Right lobe of liver (tissue), 6 donors: ENCODE data around the gene PCIF1. TPM values are rescaled to one million over a fixed set of nuclear protein-coding genes. Genes with fewer than 3 reads are reported as not detected.

Source experiments
- ATAC-seq, 4 donors: fragments of 200-7000 bp; cut with Tn5 transposase; one replicate each; pipeline ENCODE4 v1.9.1; 2020; ENCODE audit warnings: mild to moderate bottlenecking in 4 of 4, moderate library complexity in 4 of 4
- DNase-seq, 3 donors: peaks; one replicate each; pipeline ENCODE4 v3.0.0-alpha.2; 2020
- H3K27ac ChIP-seq, 3 donors: fragments of 200-600 bp; one replicate each; pipeline ENCODE4 v1.8.0; 2022
- H3K27me3 ChIP-seq, 2 donors: fragments of 200-600 bp; one replicate each; pipeline ENCODE4 v1.8.0; 2022
- H3K36me3 ChIP-seq, 4 donors: fragments of 200-600 bp; sonication (generic) in 1 of 4; one replicate each; pipeline versions ENCODE4 v1.5.1 to v1.8.0; 2017 to 2022; ENCODE audit warnings: control low read depth in 1 of 4
- H3K4me1 ChIP-seq, 4 donors: fragments of 200-600 bp; sonication (generic) in 1 of 4; one replicate each; pipeline versions ENCODE4 v1.5.1 to v1.8.0; 2017 to 2022; ENCODE audit warnings: control low read depth in 1 of 4
- H3K4me3 ChIP-seq, 3 donors: fragments of 200-600 bp; one replicate each; pipeline ENCODE4 v1.8.0; 2022
- H3K9me3 ChIP-seq, 4 donors: fragments of 200-600 bp; sonication (generic) in 1 of 4; one replicate each; pipeline versions ENCODE4 v1.5.1 to v1.8.0; 2017 to 2022; ENCODE audit warnings: control low read depth in 1 of 4
- POLR2A ChIP-seq: fragments of 450-650 bp; IDR thresholded peaks from one replicate; pipeline ENCODE4 v1.6.1; 2017; ENCODE audit warnings: antibody characterized with exemption, mild to moderate bottlenecking
- WGBS: methylation state at CpG from one replicate; pipeline ENCODE4 v1.1.6; 2018; ENCODE audit warnings: low coverage, low lambda C conversion rate; ENCODE audit not compliant: insufficient coverage; ENCODE audit errors: missing lambda C conversion rate; 5-methylcytosine and 5-hydroxymethylcytosine counted together
- intact Hi-C, 2 donors: fragments of 100-400 bp; cut with DNase I; formaldehyde crosslinking; loops; one replicate each; pipeline versions ENCODE4 v1.11.2 to v1.14.1; 2022
- total RNA-seq, 6 experiments: library from RNA; depleted of rRNA in 2 of 6; stranded (reverse); fragments of >200 nt in 2 of 6; fragmentation: NEBNext Ultra II Directional in 3 of 6; extraction: Animal tissue kit (Norgen Biotek cat#: 25700) in 3 of 6; gene quantifications; one replicate each; pipeline versions ENCODE4 v1.1.0 to v1.2.4, GENCODE V29; 2016 to 2023
- TF ChIP-seq, protein P1 (sequence below), 4 donors: fragments of 200-600 bp in 3 of 4; fragments of 450-650 bp in 1 of 4; IDR thresholded peaks; one replicate each; pipeline versions ENCODE4 v1.5.1 to v1.8.0; 2016 to 2022; ENCODE audit warnings: antibody characterized with exemption in 4 of 4, mild to moderate bottlenecking in 2 of 4
- donor health status: DM: no; HTN: yes; CAD: no.
- donor health status: DM: no; HTN: no; CAD: no.
- donor health status: DM: no; HTN: no; CAD: no.
- donor health status: DM: no; HTN: yes; CAD: no.
- donor health status: DM: no; HTN: yes; CAD: no.

Gene PCIF1
- total RNA-seq, 6 experiments from 2014 or later = 7.8 to 12.1 (median 9.5) TPM

DNA sequence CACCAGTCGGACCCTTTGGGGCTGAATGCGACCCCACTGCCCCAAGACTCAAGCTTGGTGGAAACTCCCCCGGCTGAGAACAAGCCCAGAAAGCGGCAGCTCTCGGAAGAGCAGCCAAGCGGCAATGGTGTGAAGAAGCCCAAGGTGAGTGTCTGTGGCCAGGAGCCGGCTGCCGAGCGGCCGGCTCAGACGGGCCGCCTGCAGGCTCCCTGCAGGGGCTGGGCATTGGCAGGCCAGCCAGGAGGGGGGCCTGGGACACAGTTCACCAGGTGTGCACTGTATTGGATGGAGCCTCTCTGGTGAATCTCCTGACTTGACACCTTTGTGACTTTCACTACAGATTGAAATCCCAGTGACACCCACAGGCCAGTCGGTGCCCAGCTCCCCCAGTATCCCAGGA lies 6.0 kb downstream of the PCIF1 start:
- Histone ChIP-seq H3K4me3 (no peak overlapping the region), H3K27me3 (no peaks in the 10 kb centered on the region), H3K4me1 (peaks cover 0 to 10% (median 0%) of the 10 kb centered on the region in 4 donors), H3K27ac (no peak overlapping the region), H3K36me3 (peaks cover 4 to 74% (median 20%) of the 10 kb centered on the region in 4 donors), H3K9me3 (no peaks in the 10 kb centered on the region)
- no peak for TF ChIP-seq POLR2A
- TF ChIP-seq, protein P1, sequence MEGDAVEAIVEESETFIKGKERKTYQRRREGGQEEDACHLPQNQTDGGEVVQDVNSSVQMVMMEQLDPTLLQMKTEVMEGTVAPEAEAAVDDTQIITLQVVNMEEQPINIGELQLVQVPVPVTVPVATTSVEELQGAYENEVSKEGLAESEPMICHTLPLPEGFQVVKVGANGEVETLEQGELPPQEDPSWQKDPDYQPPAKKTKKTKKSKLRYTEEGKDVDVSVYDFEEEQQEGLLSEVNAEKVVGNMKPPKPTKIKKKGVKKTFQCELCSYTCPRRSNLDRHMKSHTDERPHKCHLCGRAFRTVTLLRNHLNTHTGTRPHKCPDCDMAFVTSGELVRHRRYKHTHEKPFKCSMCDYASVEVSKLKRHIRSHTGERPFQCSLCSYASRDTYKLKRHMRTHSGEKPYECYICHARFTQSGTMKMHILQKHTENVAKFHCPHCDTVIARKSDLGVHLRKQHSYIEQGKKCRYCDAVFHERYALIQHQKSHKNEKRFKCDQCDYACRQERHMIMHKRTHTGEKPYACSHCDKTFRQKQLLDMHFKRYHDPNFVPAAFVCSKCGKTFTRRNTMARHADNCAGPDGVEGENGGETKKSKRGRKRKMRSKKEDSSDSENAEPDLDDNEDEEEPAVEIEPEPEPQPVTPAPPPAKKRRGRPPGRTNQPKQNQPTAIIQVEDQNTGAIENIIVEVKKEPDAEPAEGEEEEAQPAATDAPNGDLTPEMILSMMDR (IDR thresholded peaks at IDR 0.05) = no peak
- WGBS = 80% methylated on average over 1 of the region's 13 CpGs
- DNase-seq (no peak), ATAC-seq (no peak)
- intact Hi-C loops = loop anchor here in 1 of 2 donors (10.0 kb wide), 1 partner anchor 46 kb away; the partner anchor contains the start of genes CTSA and NEURL2

DNA sequence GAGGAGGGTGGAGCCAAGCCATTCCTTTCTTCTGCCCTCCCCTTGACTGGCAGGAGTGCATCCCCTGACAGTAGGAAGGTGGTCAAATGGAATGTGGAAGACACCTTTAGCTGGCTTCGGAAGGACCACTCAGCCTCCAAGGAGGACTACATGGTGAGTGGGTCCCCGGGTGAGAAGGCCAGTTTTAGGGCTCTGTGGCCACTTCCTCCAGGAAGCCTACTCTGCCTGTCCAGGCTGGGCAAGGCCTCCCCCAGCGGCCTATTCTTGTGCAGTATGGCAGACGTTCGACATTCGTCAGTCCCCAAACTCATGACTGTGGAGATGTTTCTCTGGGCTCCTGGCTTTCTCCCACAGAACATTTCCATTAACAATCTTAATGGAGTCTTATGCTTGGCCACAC lies 9.1 kb downstream of the PCIF1 start:
- peak overlapping the region in 1 of 3 donors; percentile 34 for H3K27ac ChIP-seq
- H3K4me3 ChIP-seq = no peak overlapping the region
- intact Hi-C loops = loop anchor here in 1 of 2 donors (10.0 kb wide), 1 partner anchor 49 kb away; the partner anchor contains the start of genes CTSA and NEURL2
- no peak for ATAC-seq
- H3K9me3 ChIP-seq = no peaks in the 10 kb centered on the region
- H3K4me1 ChIP-seq = peaks cover 0 to 23% (median 3%) of the 10 kb centered on the region in 4 donors
- H3K36me3 ChIP-seq = peaks cover 9 to 84% (median 26%) of the 10 kb centered on the region in 4 donors
- DNase-seq = no peak
- no peaks in the 10 kb centered on the region for H3K27me3 ChIP-seq
- no CpG with 5 or more reads among the region's 6 CpGs for WGBS
- TF ChIP-seq POLR2A = no peak
- TF ChIP-seq, protein P1 (IDR thresholded peaks at IDR 0.05) = no peak

DNA sequence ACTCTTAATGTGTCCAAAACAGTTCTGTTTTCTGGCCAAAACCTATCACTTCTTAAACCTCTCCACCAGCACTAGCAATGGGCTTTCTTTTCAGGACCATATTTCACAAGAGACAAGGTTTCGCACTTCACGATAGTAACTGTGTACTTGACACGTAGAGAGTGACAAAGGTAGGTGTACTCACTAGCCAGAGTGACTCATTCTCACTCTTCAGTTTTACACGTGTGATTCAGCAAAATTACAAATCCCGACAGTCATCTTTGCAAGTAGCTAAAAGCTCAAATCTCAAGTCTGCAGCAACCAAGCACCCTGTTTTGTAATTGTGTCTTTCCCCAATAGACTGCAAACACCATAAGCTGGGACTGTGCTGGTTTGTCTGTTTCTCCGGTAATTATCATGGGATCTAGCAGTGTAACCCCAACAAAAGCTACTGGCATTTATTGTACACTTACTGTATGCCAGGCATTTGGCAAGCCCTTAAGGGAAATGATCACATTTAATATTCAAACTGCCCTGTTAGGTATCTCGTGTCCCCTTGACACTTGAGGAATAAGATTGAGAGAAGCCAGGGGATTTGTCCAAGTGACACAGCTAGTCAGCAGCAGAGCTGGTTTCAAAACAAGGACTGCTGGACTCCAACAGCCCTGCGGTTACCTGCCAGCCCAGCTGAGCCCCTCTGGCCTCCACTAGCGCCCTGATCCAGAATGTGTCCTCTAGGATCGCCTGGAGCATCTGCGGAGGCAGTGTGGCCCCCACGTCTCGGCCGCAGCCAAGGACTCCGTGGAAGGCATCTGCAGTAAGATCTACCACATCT lies 9.9 kb downstream of the PCIF1 start:
- peak overlapping the region in 1 of 3 donors; percentile 34 for H3K27ac ChIP-seq
- intact Hi-C loops = loop anchor here in 1 of 2 donors (10.0 kb wide), 1 partner anchor 50 kb away; the partner anchor contains the start of genes CTSA and NEURL2
- H3K9me3 ChIP-seq = no peaks in the 10 kb centered on the region
- 59% methylated on average over 9 of the region's 15 CpGs for WGBS
- peaks cover 7 to 82% (median 29%) of the 10 kb centered on the region in 4 donors for H3K36me3 ChIP-seq
- H3K4me3 ChIP-seq = no peak overlapping the region
- DNase-seq (no peak), ATAC-seq (peak in 1 of 4 donors; percentile 29)
- H3K27me3 ChIP-seq = no peaks in the 10 kb centered on the region
- peaks cover 0 to 23% (median 3%) of the 10 kb centered on the region in 4 donors for H3K4me1 ChIP-seq
- TF ChIP-seq POLR2A = no peak
- TF ChIP-seq, protein P1 (IDR thresholded peaks at IDR 0.05) = no peak

GRCh38 chr20:45944965-45945677 lies 10.6 kb downstream of the PCIF1 start:
- Histone ChIP-seq H3K27ac (peak overlapping the region in 1 of 3 donors; percentile 0), H3K4me1 (peaks cover 0 to 23% (median 3%) of the 10 kb centered on the region in 4 donors), H3K36me3 (peaks cover 5 to 82% (median 33%) of the 10 kb centered on the region in 4 donors), H3K27me3 (no peaks in the 10 kb centered on the region), H3K9me3 (no peaks in the 10 kb centered on the region), H3K4me3 (no peak overlapping the region)
- TF ChIP-seq, protein P1 (IDR thresholded peaks at IDR 0.05) = no peak
- TF ChIP-seq POLR2A = no peak
- 91% methylated on average over 17 of the region's 19 CpGs for WGBS
- DNase-seq (no peak), ATAC-seq (no peak)
- intact Hi-C loops = loop anchor here in 1 of 2 donors (10.0 kb wide), 1 partner anchor 50 kb away; the partner anchor contains the start of genes CTSA and NEURL2
